Measurements from ENCODE around the gene UNC13A.

DNA sequence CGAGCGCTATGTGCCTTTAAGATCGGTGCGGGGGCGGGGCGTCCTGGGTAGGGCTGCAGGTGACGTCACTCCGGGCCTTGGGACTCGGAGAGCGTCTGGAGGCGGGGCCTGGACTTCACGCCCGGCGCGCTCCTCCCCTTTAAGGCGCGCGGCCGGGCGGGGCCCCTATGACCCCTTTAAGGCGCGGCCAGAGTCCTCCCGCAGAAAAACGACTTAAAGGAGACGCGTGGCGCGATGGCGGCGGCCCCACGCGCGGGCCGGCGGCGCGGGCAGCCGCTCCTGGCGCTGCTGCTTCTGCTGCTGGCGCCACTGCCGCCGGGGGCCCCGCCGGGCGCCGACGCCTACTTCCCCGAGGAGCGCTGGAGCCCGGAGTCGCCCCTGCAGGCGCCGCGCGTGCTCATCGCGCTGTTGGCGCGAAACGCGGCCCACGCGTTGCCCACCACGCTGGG lies 132.7 kb downstream of the UNC13A start, which contains the start of gene COLGALT1:
- TF ChIP-seq REST (IDR thresholded peaks at IDR 0.05; ENCODE audit: borderline replicate concordance in 1 of 2, low read depth in 1 of 2, low read length in 2 of 2) = no peak
- no peak for TF ChIP-seq JUN (CRISPR knock-in tag; IDR thresholded peaks at IDR 0.05)
- no peak for TF ChIP-seq RBAK (CRISPR knock-in tag; IDR thresholded peaks at IDR 0.05)
- TF ChIP-seq POLR2A (IDR thresholded peaks at IDR 0.05; ENCODE audit: insufficient read depth in 1 of 2, low read depth in 2 of 2, low read length in 2 of 2) = no peak
- no peak for TF ChIP-seq SNAI1 (CRISPR knock-in tag; IDR thresholded peaks at IDR 0.05; ENCODE audit: borderline replicate concordance)
- TF ChIP-seq, protein P1, sequence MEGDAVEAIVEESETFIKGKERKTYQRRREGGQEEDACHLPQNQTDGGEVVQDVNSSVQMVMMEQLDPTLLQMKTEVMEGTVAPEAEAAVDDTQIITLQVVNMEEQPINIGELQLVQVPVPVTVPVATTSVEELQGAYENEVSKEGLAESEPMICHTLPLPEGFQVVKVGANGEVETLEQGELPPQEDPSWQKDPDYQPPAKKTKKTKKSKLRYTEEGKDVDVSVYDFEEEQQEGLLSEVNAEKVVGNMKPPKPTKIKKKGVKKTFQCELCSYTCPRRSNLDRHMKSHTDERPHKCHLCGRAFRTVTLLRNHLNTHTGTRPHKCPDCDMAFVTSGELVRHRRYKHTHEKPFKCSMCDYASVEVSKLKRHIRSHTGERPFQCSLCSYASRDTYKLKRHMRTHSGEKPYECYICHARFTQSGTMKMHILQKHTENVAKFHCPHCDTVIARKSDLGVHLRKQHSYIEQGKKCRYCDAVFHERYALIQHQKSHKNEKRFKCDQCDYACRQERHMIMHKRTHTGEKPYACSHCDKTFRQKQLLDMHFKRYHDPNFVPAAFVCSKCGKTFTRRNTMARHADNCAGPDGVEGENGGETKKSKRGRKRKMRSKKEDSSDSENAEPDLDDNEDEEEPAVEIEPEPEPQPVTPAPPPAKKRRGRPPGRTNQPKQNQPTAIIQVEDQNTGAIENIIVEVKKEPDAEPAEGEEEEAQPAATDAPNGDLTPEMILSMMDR (CRISPR knock-in tag; IDR thresholded peaks at IDR 0.05) = no peak
- TF ChIP-seq BRCA1 (CRISPR knock-in tag; IDR thresholded peaks at IDR 0.05) = no peak
- TF ChIP-seq ZBTB43 (CRISPR knock-in tag; conservative IDR thresholded peaks at IDR 0.05) = no peak

Data from HepG2 (cell line).